Colonic mucosa (tissue), 4 donors: ENCODE measurements around the gene CLN5. TPM values are rescaled to one million over a fixed set of nuclear protein-coding genes. Genes with fewer than 3 reads are reported as not detected.

Source experiments
- DNase-seq: peaks from one replicate; pipeline ENCODE4 v3.0.0-alpha.2; 2020
- H3K27ac ChIP-seq: fragments of 200-600 bp; one replicate; pipeline ENCODE4 v1.8.0; 2021
- H3K27me3 ChIP-seq: fragments of 200-600 bp; one replicate; pipeline ENCODE4 v1.8.0; 2021
- H3K36me3 ChIP-seq: fragments of 200-600 bp; one replicate; pipeline ENCODE4 v1.8.0; 2021
- H3K4me1 ChIP-seq: fragments of 200-600 bp; one replicate; pipeline ENCODE4 v1.8.0; 2021; ENCODE audit warnings: mild to moderate bottlenecking
- H3K4me3 ChIP-seq: fragments of 200-600 bp; one replicate; pipeline ENCODE4 v1.8.0; 2021
- H3K9ac ChIP-seq, 2 donors: one replicate each; pipeline ENCODE4 v1.7.0; 2013; ENCODE audit warnings: control low read depth in 2 of 2, low read depth in 2 of 2, low read length in 2 of 2
- H3K9me3 ChIP-seq: fragments of 200-600 bp; one replicate; pipeline ENCODE4 v1.8.0; 2021
- CTCF ChIP-seq: fragments of 200-600 bp; IDR thresholded peaks from one replicate; pipeline ENCODE4 v1.8.0; 2022; ENCODE audit warnings: antibody characterized with exemption, mild to moderate bottlenecking
- intact Hi-C: fragments of 100-400 bp; cut with DNase I; formaldehyde crosslinking; loops from one replicate; pipeline ENCODE4 v1.14.1; 2022
- total RNA-seq, 2 donors: library from RNA; stranded (reverse); fragmentation: NEBNext Ultra II Directional in 1 of 2; extraction: Animal tissue kit (Norgen Biotek cat#: 25700) in 1 of 2; gene quantifications; one replicate each; pipeline ENCODE4 v1.2.1, GENCODE V29; 2021
- donor health status: healthy.
- donor health status: DM: no; HTN: no; CAD: no.
- donor health status: DM: no; HTN: no; CAD: no.

Gene CLN5
- total RNA-seq, 2 donors from 2014 or later: 21.8 to 26.5 TPM

GRCh38 chr13:76975863-76976262 is 16.0 kb upstream of the CLN5 start:
- Histone ChIP-seq H3K4me3 (no peak overlapping the region), H3K36me3 (no peaks in the 10 kb centered on the region), H3K9ac (no peak overlapping the region), H3K4me1 (peaks cover 5% of the 10 kb centered on the region), H3K27ac (no peak overlapping the region), H3K27me3 (no peaks in the 10 kb centered on the region), H3K9me3 (no peaks in the 10 kb centered on the region)
- TF ChIP-seq CTCF: no peak
- DNase-seq: no peak
- intact Hi-C loops: no loop called here

DNA sequence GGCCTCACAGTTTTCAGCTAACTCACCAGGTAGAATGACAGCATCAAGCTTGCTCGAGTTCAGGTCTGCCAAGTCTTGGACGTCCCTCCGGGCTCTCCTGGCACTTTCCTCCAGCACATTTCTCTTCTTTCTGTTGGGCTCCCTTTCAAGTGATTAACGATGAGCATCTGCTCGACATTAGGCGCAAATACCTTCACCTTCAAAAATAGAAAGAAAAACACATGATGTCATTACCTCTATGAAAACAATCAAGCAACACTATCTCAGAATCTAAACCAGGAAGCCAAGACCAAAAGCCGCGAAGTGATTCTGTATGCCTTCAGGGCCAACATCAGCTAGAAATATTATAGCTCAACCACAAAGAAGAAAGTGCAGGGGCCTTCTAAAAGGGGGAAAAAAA is 15.4 kb upstream of the CLN5 start:
- DNase-seq: no peak
- H3K9ac ChIP-seq: no peak overlapping the region
- no peaks in the 10 kb centered on the region for H3K9me3 ChIP-seq
- no peak overlapping the region for H3K27ac ChIP-seq
- no peak overlapping the region for H3K4me3 ChIP-seq
- no peaks in the 10 kb centered on the region for H3K36me3 ChIP-seq
- no peak for TF ChIP-seq CTCF
- H3K27me3 ChIP-seq: no peaks in the 10 kb centered on the region
- H3K4me1 ChIP-seq: peaks cover 5% of the 10 kb centered on the region
- intact Hi-C loops: no loop called here

DNA sequence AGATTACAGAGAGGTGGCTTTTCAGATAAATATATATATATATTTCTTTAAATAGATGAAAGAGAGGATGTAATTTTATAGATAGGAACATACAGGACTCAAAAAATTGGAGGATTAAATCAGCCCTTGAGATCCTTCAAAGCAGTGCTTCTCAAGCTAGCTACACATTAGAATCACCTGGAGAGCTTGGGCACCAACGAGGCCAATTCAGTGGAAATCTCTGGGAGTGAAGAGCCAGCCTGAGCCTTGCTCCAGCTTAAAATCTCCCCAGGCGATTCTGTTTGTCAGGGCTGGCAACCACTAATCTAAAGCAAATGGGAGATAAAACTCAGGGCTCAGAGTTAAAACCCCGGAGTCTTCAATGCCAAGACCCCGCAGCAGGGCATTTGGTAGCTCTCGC is 15.0 kb upstream of the CLN5 start:
- H3K4me3 ChIP-seq: no peak overlapping the region
- H3K27me3 ChIP-seq: no peaks in the 10 kb centered on the region
- no peaks in the 10 kb centered on the region for H3K9me3 ChIP-seq
- no peaks in the 10 kb centered on the region for H3K36me3 ChIP-seq
- TF ChIP-seq CTCF: no peak
- no peak overlapping the region for H3K27ac ChIP-seq
- H3K9ac ChIP-seq: no peak overlapping the region
- no peak for DNase-seq
- intact Hi-C loops: no loop called here
- peaks cover 5% of the 10 kb centered on the region for H3K4me1 ChIP-seq

GRCh38 chr13:76980075-76980718 is 11.7 kb upstream of the CLN5 start:
- intact Hi-C loops: loop anchor here (10.0 kb wide), 1 partner anchor 1105 kb away; no protein-coding TSS in a partner anchor
- Histone ChIP-seq H3K4me1 (peaks cover 5% of the 10 kb centered on the region), H3K36me3 (no peaks in the 10 kb centered on the region), H3K27me3 (no peaks in the 10 kb centered on the region), H3K4me3 (peak overlapping the region; percentile 8), H3K9ac (peak overlapping the region in 1 of 2 donors; percentile 24), H3K9me3 (no peaks in the 10 kb centered on the region), H3K27ac (no peak overlapping the region)
- DNase-seq: peak; percentile 82
- peak; percentile 98 for TF ChIP-seq CTCF

DNA sequence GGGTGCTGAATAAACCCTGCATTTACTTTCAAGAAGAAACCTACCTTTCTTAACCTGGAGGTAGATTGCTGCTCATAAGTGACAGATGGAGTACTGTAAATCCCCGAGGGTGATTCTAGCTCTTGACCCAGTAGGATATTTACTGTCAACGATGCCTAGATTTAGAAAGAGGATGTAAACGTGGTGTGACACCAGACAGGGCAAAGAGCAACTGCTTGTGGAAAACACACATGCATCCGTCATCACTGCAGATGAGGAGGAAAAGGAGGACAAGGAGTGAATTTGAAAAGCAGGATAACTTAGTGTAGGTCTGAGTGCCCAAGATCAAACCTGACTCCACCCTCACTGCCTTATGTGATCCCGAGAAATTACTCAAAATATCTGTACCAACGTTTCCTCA is 9.8 kb upstream of the CLN5 start:
- Histone ChIP-seq H3K27me3 (no peaks in the 10 kb centered on the region), H3K4me3 (no peak overlapping the region), H3K27ac (no peak overlapping the region), H3K9ac (no peak overlapping the region), H3K36me3 (no peaks in the 10 kb centered on the region), H3K9me3 (no peaks in the 10 kb centered on the region), H3K4me1 (peaks cover 5% of the 10 kb centered on the region)
- intact Hi-C loops: loop anchor here (10.0 kb wide), 1 partner anchor 1107 kb away; no protein-coding TSS in a partner anchor
- no peak for DNase-seq
- TF ChIP-seq CTCF: no peak
